ENCODE results near the gene HOXB4. TPM values are rescaled to one million over a fixed set of nuclear protein-coding genes. Genes with fewer than 3 reads are reported as not detected.

HOXB4 gene
- total RNA-seq, 4 donors from 2014 or later: 0.67 to 1.2 (median 0.80) TPM

DNA sequence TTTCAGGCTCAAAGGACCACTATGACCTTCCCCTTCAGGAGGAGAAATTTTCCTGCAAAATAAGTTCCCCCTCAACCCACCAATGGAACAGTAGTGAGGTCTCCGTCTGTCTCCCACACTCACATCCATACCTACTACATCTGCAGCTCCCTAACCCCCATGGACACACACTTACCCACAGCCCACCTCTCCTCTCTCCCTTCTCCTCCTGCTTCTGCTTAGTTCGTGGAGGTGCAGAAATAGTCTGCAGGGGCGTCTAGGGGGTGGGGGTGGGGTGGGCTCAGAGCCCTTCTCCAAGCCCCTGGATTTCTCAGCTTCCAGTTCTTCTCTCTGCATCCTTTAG is 8.9 kb downstream of the HOXB4 start:
- Histone ChIP-seq H3K9me3 (no peaks in the 10 kb centered on the region), H3K36me3 (no peaks in the 10 kb centered on the region), H3K27me3 (peaks cover 35% of the 10 kb centered on the region), H3K4me1 (peaks cover 4% of the 10 kb centered on the region in 2 donors), H3K27ac (no peak overlapping the region), H3K4me3 (replicated peaks in 1 of 3) (no peak overlapping the region)
- WGBS, 2 donors: 12 to 14% methylated on average over 3 of the region's 3 CpGs
- TF ChIP-seq, protein P1, sequence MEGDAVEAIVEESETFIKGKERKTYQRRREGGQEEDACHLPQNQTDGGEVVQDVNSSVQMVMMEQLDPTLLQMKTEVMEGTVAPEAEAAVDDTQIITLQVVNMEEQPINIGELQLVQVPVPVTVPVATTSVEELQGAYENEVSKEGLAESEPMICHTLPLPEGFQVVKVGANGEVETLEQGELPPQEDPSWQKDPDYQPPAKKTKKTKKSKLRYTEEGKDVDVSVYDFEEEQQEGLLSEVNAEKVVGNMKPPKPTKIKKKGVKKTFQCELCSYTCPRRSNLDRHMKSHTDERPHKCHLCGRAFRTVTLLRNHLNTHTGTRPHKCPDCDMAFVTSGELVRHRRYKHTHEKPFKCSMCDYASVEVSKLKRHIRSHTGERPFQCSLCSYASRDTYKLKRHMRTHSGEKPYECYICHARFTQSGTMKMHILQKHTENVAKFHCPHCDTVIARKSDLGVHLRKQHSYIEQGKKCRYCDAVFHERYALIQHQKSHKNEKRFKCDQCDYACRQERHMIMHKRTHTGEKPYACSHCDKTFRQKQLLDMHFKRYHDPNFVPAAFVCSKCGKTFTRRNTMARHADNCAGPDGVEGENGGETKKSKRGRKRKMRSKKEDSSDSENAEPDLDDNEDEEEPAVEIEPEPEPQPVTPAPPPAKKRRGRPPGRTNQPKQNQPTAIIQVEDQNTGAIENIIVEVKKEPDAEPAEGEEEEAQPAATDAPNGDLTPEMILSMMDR (IDR thresholded peaks at IDR 0.05): no peak
- TF ChIP-seq POLR2A (IDR thresholded peaks at IDR 0.05): no peak
- no peak for DNase-seq
- intact Hi-C loops (cut with DNase I): no loop called here

DNA sequence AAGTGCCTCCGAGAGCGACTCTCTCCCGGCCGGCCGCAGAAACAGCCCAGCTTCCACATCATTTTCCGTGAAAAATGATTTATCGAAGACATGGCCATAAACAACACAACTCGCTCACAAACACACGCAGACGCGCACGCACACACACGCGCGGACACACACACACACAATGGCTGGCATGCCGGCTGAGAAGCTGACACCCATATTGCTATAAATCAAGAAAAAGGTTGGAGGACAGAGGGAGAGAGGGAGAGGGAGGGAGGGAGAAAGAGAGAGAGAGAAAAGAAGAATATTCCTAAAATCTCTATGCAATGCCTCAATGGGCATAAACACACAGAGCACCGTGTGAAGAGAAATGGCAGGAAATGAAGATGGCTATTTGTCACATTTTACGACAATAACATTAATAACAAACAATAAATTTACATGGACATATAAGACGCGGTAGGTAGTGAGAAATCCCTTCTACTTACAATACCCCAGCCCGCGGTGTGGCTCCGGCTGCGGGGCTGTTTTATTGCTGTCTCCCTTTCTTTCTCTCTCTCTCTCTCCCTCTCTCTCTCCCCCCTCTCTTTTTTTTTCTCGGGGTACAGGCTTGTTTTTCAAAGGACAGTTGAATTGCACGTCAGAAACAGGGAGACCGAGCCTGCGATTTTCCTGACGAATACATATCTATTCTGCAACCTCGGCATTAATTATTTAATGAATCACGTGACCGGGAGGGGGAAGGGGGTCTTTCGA is 9.5 kb downstream of the HOXB4 start:
- intact Hi-C loops (cut with DNase I): no loop called here
- WGBS, 2 donors: 14% methylated on average over 33 of the region's 33 CpGs
- peaks cover 4 to 9% of the 10 kb centered on the region in 2 donors for H3K4me1 ChIP-seq
- no peaks in the 10 kb centered on the region for H3K36me3 ChIP-seq
- no peak for DNase-seq
- peaks cover 31% of the 10 kb centered on the region for H3K27me3 ChIP-seq
- H3K27ac ChIP-seq: no peak overlapping the region
- TF ChIP-seq, protein P1 (IDR thresholded peaks at IDR 0.05): no peak
- TF ChIP-seq POLR2A (IDR thresholded peaks at IDR 0.05): no peak
- no peak overlapping the region for H3K4me3 ChIP-seq (replicated peaks in 1 of 3)
- no peaks in the 10 kb centered on the region for H3K9me3 ChIP-seq

DNA sequence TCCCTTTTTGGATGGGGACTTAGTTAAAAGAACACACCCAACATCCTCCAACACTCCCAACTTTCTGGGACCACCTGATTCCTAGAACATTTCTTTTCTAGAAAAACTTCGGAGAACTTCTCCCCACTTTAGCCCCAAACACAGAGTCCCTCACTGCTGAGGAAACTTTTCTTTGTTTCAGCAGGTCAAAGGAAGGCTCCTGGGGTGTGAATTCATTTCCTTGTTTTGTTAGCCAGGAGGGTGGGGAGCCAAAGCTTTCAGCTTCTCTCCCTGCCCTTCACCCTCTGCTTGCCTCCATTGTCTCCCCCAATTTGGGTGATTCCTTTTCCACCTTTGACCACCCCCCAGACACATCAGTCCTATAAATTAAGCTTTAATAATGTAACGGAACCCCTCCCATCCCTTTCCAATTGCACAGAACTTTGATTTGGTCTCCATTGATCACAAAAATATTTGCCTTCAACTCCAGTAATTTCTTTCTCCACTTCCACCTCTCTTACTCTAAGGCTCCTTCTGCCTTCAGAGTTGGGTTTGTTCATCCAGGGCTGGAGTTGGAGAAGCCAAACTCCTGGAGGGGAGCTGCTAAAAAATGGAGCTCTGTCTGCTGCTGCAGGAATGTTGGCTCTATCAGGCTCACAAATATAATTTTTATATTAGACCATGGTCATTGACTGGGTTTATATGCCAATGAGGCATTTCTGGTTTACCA is 10.3 kb downstream of the HOXB4 start:
- TF ChIP-seq, protein P1 (IDR thresholded peaks at IDR 0.05): no peak
- no peak for TF ChIP-seq POLR2A (IDR thresholded peaks at IDR 0.05)
- intact Hi-C loops (cut with DNase I): no loop called here
- DNase-seq: no peak
- no peak overlapping the region for H3K27ac ChIP-seq
- no peaks in the 10 kb centered on the region for H3K36me3 ChIP-seq
- H3K4me3 ChIP-seq (replicated peaks in 1 of 3): no peak overlapping the region
- H3K9me3 ChIP-seq: no peaks in the 10 kb centered on the region
- peaks cover 30% of the 10 kb centered on the region for H3K27me3 ChIP-seq
- H3K4me1 ChIP-seq: peaks cover 4 to 9% of the 10 kb centered on the region in 2 donors
- WGBS, 2 donors: 19 to 22% methylated on average over 2 of the region's 2 CpGs

DNA sequence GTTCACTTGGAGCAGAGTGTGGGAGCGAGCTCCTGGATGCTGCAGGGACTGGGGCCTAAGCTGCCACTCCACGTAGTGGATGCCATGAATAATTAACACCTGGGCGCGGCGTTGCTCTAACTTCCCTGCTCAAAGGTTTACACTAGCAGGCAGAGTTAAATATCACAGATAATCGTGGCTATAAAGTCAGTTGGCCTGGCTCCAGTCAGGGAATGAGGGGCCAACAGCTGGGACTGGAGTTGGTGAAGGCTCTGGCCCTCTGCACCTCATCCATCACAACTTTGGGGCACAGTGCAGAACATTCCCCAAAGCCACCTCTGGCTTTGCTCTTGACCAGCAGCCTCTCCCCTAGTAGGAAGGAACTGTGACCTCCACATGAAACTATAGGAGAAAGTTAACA is 10.9 kb downstream of the HOXB4 start:
- no peak for DNase-seq
- no peak overlapping the region for H3K27ac ChIP-seq

More for the DNA sequence above, 10.9 kb downstream of the HOXB4 start:
- H3K27me3 ChIP-seq: peaks cover 32% of the 10 kb centered on the region
- H3K4me1 ChIP-seq: peaks cover 4 to 9% of the 10 kb centered on the region in 2 donors
- TF ChIP-seq POLR2A (IDR thresholded peaks at IDR 0.05): no peak
- TF ChIP-seq, protein P1 (IDR thresholded peaks at IDR 0.05): no peak
- H3K4me3 ChIP-seq (replicated peaks in 1 of 3): no peak overlapping the region
- intact Hi-C loops (cut with DNase I): no loop called here
- H3K36me3 ChIP-seq: no peaks in the 10 kb centered on the region
- no peaks in the 10 kb centered on the region for H3K9me3 ChIP-seq
- 16 to 45% methylated on average over 6 of the region's 6 CpGs for WGBS, 2 donors
